B cell (primary cell): ENCODE data around the gene PRDM11. TPM values are rescaled to one million over a fixed set of nuclear protein-coding genes. Genes with fewer than 3 reads are reported as not detected.

Experiments
- ATAC-seq: fragments of 200-7000 bp; cut with Tn5 transposase; one replicate; pipeline ENCODE4 v1.10.0; 2021; ENCODE audit warnings: low read depth, mild to moderate bottlenecking, moderate number of reproducible peaks, moderate library complexity
- CTCF ChIA-PET: fragments of 350-600 bp; sonication (Branson Sonifier 250); formaldehyde crosslinking; loops from one replicate; lab custom pipeline; 2021; ENCODE audit warnings: antibody characterized with exemption, inconsistent platforms; lab: Charles Lee
- POLR2A ChIA-PET: fragments of 350-600 bp; sonication (Branson Sonifier 250); formaldehyde crosslinking; loops from one replicate; lab custom pipeline; 2021; ENCODE audit warnings: antibody characterized with exemption; lab: Charles Lee
- DNase-seq: peaks from one replicate; pipeline ENCODE4 v3.0.0; 2013
- H2AFZ ChIP-seq: 2 replicates; pipeline ENCODE4 v1.6.1; 2012; ENCODE audit warnings: mild to moderate bottlenecking, low read depth, low read length; ENCODE audit not compliant: insufficient read depth, poor library complexity, severe bottlenecking
- H3K27ac ChIP-seq, 2 donors: 1 replicate in 1 of 2; 2 replicates in 1 of 2; pipeline ENCODE4 v1.5.1; 2012 to 2013; ENCODE audit warnings: low read length in 2 of 2, mild to moderate bottlenecking in 2 of 2, moderate library complexity in 1 of 2
- H3K27me3 ChIP-seq, 4 experiments: fragments of 200-600 bp in 1 of 4; sonication (generic) in 1 of 4; replicated peaks in 1 of 4; 1 replicate in 2 of 4; 2 replicates in 2 of 4; pipeline versions ENCODE4 v1.6.1 to v1.7.0; 2013 to 2016; ENCODE audit warnings: low read length in 3 of 4, mild to moderate bottlenecking in 2 of 4, mixed read lengths in 1 of 4, moderate library complexity in 1 of 4; ENCODE audit not compliant: insufficient read depth in 4 of 4, control insufficient read depth in 3 of 4; ENCODE audit errors: control extremely low read depth in 1 of 4
- H3K36me3 ChIP-seq, 2 experiments: replicated peaks in 1 of 2; 1 replicate in 1 of 2; 2 replicates in 1 of 2; pipeline versions ENCODE4 v1.6.1 to v1.7.1; 2013; ENCODE audit warnings: low read length in 1 of 2; ENCODE audit not compliant: insufficient read depth in 2 of 2, control insufficient read depth in 1 of 2; ENCODE audit errors: control extremely low read depth in 1 of 2, extremely low read depth in 1 of 2
- H3K4me1 ChIP-seq, 2 donors: fragments of 200-600 bp in 1 of 2; sonication (generic) in 1 of 2; 1 replicate in 1 of 2; 2 replicates in 1 of 2; pipeline versions ENCODE4 v1.5.1 to v1.6.1; 2013 to 2017; ENCODE audit warnings: low read length in 2 of 2; ENCODE audit not compliant: control insufficient read depth in 2 of 2, insufficient read depth in 2 of 2
- H3K4me2 ChIP-seq: replicated peaks from 2 replicates; pipeline ENCODE3; 2012; ENCODE audit warnings: mild to moderate bottlenecking, low read depth, low read length; ENCODE audit not compliant: poor library complexity, severe bottlenecking
- H3K4me3 ChIP-seq, 5 experiments: fragments of 200-600 bp in 1 of 5; sonication (generic) in 1 of 5; 1 replicate in 3 of 5; 2 replicates in 2 of 5; pipeline versions ENCODE4 v1.5.1 to v1.7.0; 2011 to 2016; ENCODE audit warnings: low read length in 4 of 5, mild to moderate bottlenecking in 4 of 5, low read depth in 2 of 5, control low read depth in 1 of 5, moderate library complexity in 1 of 5; ENCODE audit not compliant: insufficient read depth in 1 of 5; ENCODE audit errors: control extremely low read depth in 1 of 5, extremely low read depth in 1 of 5
- H3K79me2 ChIP-seq: fragments of 200-600 bp; sonication (generic); one replicate; pipeline ENCODE4 v1.6.0; 2016; ENCODE audit warnings: low read length; ENCODE audit not compliant: control insufficient read depth, insufficient read depth
- H3K9ac ChIP-seq: fragments of 200-600 bp; sonication (generic); 2 replicates; pipeline ENCODE4 v1.6.1; 2017; ENCODE audit warnings: mild to moderate bottlenecking, low read length, moderate library complexity
- H3K9me3 ChIP-seq, 3 donors: one replicate each; pipeline versions ENCODE4 v1.6.1 to v1.7.1; 2013; ENCODE audit warnings: low read length in 2 of 3; ENCODE audit not compliant: control insufficient read depth in 2 of 3, insufficient read depth in 1 of 3; ENCODE audit errors: control extremely low read depth in 1 of 3
- H4K20me1 ChIP-seq: 2 replicates; pipeline ENCODE4 v1.6.0; 2012; ENCODE audit warnings: mild to moderate bottlenecking, low read length; ENCODE audit not compliant: insufficient read depth, control insufficient read depth, poor library complexity, severe bottlenecking
- H3K27ac Mint-ChIP-seq: one replicate; pipeline ENCODE4 v1.8.0; 2021; ENCODE audit warnings: mixed read lengths
- H3K27me3 Mint-ChIP-seq: one replicate; pipeline ENCODE4 v1.8.0; 2021; ENCODE audit warnings: mixed read lengths
- H3K4me1 Mint-ChIP-seq: one replicate; pipeline ENCODE4 v1.8.0; 2021; ENCODE audit warnings: mixed read lengths
- H3K4me3 Mint-ChIP-seq: one replicate; pipeline ENCODE4 v1.8.0; 2021; ENCODE audit warnings: mixed read lengths
- H3K9me3 Mint-ChIP-seq: one replicate; pipeline ENCODE4 v1.8.0; 2022; ENCODE audit warnings: mixed read lengths; ENCODE audit not compliant: insufficient read depth
- CTCF ChIP-seq: fragments of 200-600 bp; IDR thresholded peaks from one replicate; pipeline ENCODE4 v1.8.0; 2022; ENCODE audit warnings: antibody characterized with exemption, mild to moderate bottlenecking
- EZH2 ChIP-seq: IDR thresholded peaks from 2 replicates; pipeline ENCODE4 v1.6.1; 2012; ENCODE audit warnings: borderline replicate concordance, low read depth, mild to moderate bottlenecking, moderate library complexity, low read length; ENCODE audit not compliant: insufficient read depth, poor library complexity, severe bottlenecking
- WGBS: methylation state at CpG from one replicate; pipeline ENCODE4 v1.1.5; 2013; ENCODE audit warnings: missing lambda C conversion rate; ENCODE audit not compliant: insufficient coverage; 5-methylcytosine and 5-hydroxymethylcytosine counted together
- intact Hi-C: fragments of 100-400 bp; cut with micrococcal nuclease; formaldehyde crosslinking; loops from one replicate; pipeline ENCODE4 v1.10.0; 2022
- polyA plus RNA-seq: library from polyadenylated mRNA; depleted of rRNA; stranded (reverse); fragments of >200 nt; gene quantifications from 2 replicates; pipeline ENCODE4 v1.2.3, GENCODE V29; 2012
- total RNA-seq, 2 donors: library from RNA; stranded (reverse); fragments of 120-200 nt in 1 of 2; gene quantifications; 1 replicate in 1 of 2; 2 replicates in 1 of 2; pipeline versions ENCODE4 v1.2.3 to v1.2.4, GENCODE V29; 2013 to 2022

Gene PRDM11
- total and polyA plus RNA-seq, 2 donors (not counting 1 experiment from before 2014, with no cell fraction given) = 9.5 to 26.2 TPM

DNA sequence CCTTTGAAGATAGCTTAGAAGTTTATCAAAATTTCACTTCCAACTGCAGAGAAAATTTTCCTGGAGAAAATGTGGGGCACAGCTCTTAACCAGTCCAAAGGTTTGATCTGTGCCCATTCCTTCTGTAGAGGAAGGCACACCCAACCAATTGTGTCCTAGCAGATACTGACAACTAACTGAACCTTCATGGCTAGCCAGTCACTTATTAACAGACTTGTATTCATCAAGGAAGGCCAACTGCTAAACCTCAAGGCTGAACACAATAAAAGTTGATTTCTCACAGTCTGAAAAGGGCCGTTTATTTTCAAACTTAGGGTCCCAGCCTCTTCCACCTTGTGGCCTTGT lies 120.2 kb downstream of the PRDM11 start:
- 90% methylated on average over 1 of the region's 1 CpG for WGBS
- no peak for TF ChIP-seq EZH2
- no peak for TF ChIP-seq CTCF
- CTCF ChIA-PET = no interaction called here
- H3K4me3 ChIP-seq = no peak overlapping the region
- H2AFZ ChIP-seq = no peak overlapping the region
- Mint-ChIP-seq H3K4me3 (no peak overlapping the region), H3K4me1 (no peaks in the 10 kb centered on the region), H3K9me3 (peaks cover 2% of the 10 kb centered on the region), H3K27ac (no peak overlapping the region), H3K27me3 (peaks cover 68% of the 10 kb centered on the region)
- no peaks in the 10 kb centered on the region for H3K9me3 ChIP-seq
- POLR2A ChIA-PET = no interaction called here
- no peaks in the 10 kb centered on the region for H3K79me2 ChIP-seq
- no peak for DNase-seq
- ATAC-seq = no peak
- no peaks in the 10 kb centered on the region for H4K20me1 ChIP-seq
- intact Hi-C loops = no loop called here
- no peak overlapping the region for H3K4me2 ChIP-seq
- H3K27ac ChIP-seq = no peak overlapping the region
- no peaks in the 10 kb centered on the region for H3K4me1 ChIP-seq
- H3K36me3 ChIP-seq = no peaks in the 10 kb centered on the region
- H3K27me3 ChIP-seq = peaks cover 0 to 19% (median 4%) of the 10 kb centered on the region in 4 experiments
- H3K9ac ChIP-seq = no peak overlapping the region

DNA sequence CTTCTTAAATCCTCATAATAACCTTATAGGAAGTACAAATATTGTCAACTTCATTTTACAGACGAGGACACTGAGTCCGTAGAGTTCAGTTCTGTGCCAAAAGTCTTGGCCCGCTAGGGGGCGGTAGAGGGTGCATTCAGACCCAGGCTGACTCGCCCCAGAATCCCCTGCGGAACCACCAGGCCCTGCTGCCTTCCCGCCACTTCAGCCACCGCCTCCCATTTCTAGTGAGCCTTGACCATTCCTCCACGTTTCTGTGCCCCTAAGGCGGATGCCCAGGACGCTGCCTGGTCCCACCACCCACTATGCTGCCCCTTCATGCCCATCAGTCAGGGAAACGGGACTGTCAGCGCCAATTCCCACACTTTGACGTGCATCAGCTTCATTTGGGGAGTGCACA lies 120.6 kb downstream of the PRDM11 start:
- intact Hi-C loops = no loop called here
- Histone ChIP-seq H3K27ac (no peak overlapping the region), H2AFZ (no peak overlapping the region), H3K4me3 (no peak overlapping the region), H3K36me3 (no peaks in the 10 kb centered on the region), H3K9ac (no peak overlapping the region), H4K20me1 (no peaks in the 10 kb centered on the region), H3K4me1 (no peaks in the 10 kb centered on the region), H3K79me2 (no peaks in the 10 kb centered on the region), H3K27me3 (peaks cover 0 to 20% (median 4%) of the 10 kb centered on the region in 4 experiments), H3K4me2 (no peak overlapping the region), H3K9me3 (no peaks in the 10 kb centered on the region)
- no peak overlapping the region for H3K27ac Mint-ChIP-seq
- POLR2A ChIA-PET = no interaction called here
- peaks cover 2% of the 10 kb centered on the region for H3K9me3 Mint-ChIP-seq
- TF ChIP-seq CTCF = no peak
- TF ChIP-seq EZH2 = no peak
- H3K27me3 Mint-ChIP-seq = peaks cover 70% of the 10 kb centered on the region
- WGBS = 70% methylated on average over 13 of the region's 14 CpGs
- DNase-seq (no peak), ATAC-seq (no peak)
- CTCF ChIA-PET = no interaction called here
- no peak overlapping the region for H3K4me3 Mint-ChIP-seq
- no peaks in the 10 kb centered on the region for H3K4me1 Mint-ChIP-seq
